H9 (cell line): Measurements from ENCODE around the gene CERK. TPM values are rescaled to one million over a fixed set of nuclear protein-coding genes. Genes with fewer than 3 reads are reported as not detected.

Experiments
- DNase-seq: peaks from one replicate; pipeline ENCODE4 v3.0.0-alpha.2; 2017
- H2AFZ ChIP-seq: one replicate; pipeline ENCODE4 v1.6.1; 2013; ENCODE audit warnings: mild to moderate bottlenecking, low read length, control low read depth, moderate library complexity
- H2AK5ac ChIP-seq: 2 replicates; pipeline ENCODE4 v1.6.1; 2013; ENCODE audit warnings: low read length, control low read depth, mixed read lengths; ENCODE audit not compliant: insufficient read length
- H2BK120ac ChIP-seq: one replicate; pipeline ENCODE4 v1.6.1; 2013; ENCODE audit warnings: low read depth, mild to moderate bottlenecking, low read length, control low read depth, inconsistent platforms; ENCODE audit not compliant: poor library complexity, severe bottlenecking
- H2BK12ac ChIP-seq: 2 replicates; pipeline ENCODE4 v1.6.1; 2013; ENCODE audit warnings: low read length, control low read depth, mixed read lengths, low read depth; ENCODE audit not compliant: insufficient read length
- H2BK15ac ChIP-seq: 2 replicates; pipeline ENCODE4 v1.6.1; 2013; ENCODE audit warnings: low read depth, low read length, control low read depth
- H2BK20ac ChIP-seq: one replicate; pipeline ENCODE4 v1.6.1; 2013; ENCODE audit warnings: low read depth, mild to moderate bottlenecking, low read length, control low read depth, inconsistent platforms; ENCODE audit not compliant: poor library complexity, severe bottlenecking
- H2BK5ac ChIP-seq: 2 replicates; pipeline ENCODE4 v1.6.1; 2013; ENCODE audit warnings: low read length, control low read depth, mixed read lengths; ENCODE audit not compliant: insufficient read length
- H3K14ac ChIP-seq: 2 replicates; pipeline ENCODE4 v1.6.1; 2013; ENCODE audit warnings: low read length, control low read depth; ENCODE audit not compliant: insufficient read depth
- H3K18ac ChIP-seq: 2 replicates; pipeline ENCODE4 v1.6.1; 2013; ENCODE audit warnings: low read depth, mild to moderate bottlenecking, mixed read lengths, low read length, control low read depth; ENCODE audit not compliant: insufficient read length
- H3K23ac ChIP-seq: 2 replicates; pipeline ENCODE4 v1.6.1; 2013; ENCODE audit warnings: low read length, control low read depth, mixed read lengths, low read depth; ENCODE audit not compliant: insufficient read length
- H3K23me2 ChIP-seq: 2 replicates; pipeline ENCODE4 v1.6.1; 2013; ENCODE audit warnings: low read depth, mild to moderate bottlenecking, mixed read lengths, low read length, control low read depth; ENCODE audit not compliant: insufficient read length, poor library complexity, severe bottlenecking
- H3K27ac ChIP-seq: 2 replicates; pipeline ENCODE4 v1.5.1; 2013; ENCODE audit warnings: low read length, control low read depth, mixed read lengths, low read depth; ENCODE audit not compliant: insufficient read length
- H3K27me3 ChIP-seq: 2 replicates; pipeline ENCODE4 v1.6.1; 2013; ENCODE audit warnings: low read length, control low read depth, inconsistent platforms; ENCODE audit not compliant: insufficient read depth
- H3K4ac ChIP-seq: 2 replicates; pipeline ENCODE4 v1.6.1; 2013; ENCODE audit warnings: low read depth, mild to moderate bottlenecking, control low read depth, inconsistent platforms, low read length, moderate library complexity
- H3K4me1 ChIP-seq: 2 replicates; pipeline ENCODE4 v1.6.1; 2013; ENCODE audit warnings: low read length, control low read depth, inconsistent platforms; ENCODE audit not compliant: insufficient read depth
- H3K4me2 ChIP-seq: 2 replicates; pipeline ENCODE4 v1.6.1; 2013; ENCODE audit warnings: low read length, control low read depth, mixed read lengths; ENCODE audit not compliant: insufficient read length, insufficient read depth
- H3K56ac ChIP-seq: 2 replicates; pipeline ENCODE4 v1.6.1; 2013; ENCODE audit warnings: low read depth, mild to moderate bottlenecking, mixed read lengths, low read length, control low read depth; ENCODE audit not compliant: insufficient read length
- H3K79me1 ChIP-seq: 2 replicates; pipeline ENCODE4 v1.6.1; 2013; ENCODE audit warnings: low read depth, mild to moderate bottlenecking, moderate library complexity, low read length, control low read depth, inconsistent platforms; ENCODE audit not compliant: insufficient read depth, poor library complexity, severe bottlenecking
- H3K79me2 ChIP-seq: 2 replicates; pipeline ENCODE4 v1.6.1; 2013; ENCODE audit warnings: low read length, control low read depth, inconsistent platforms; ENCODE audit not compliant: insufficient read depth
- H3K9ac ChIP-seq: 2 replicates; pipeline ENCODE4 v1.6.1; 2013; ENCODE audit warnings: low read length, control low read depth, mixed read lengths; ENCODE audit not compliant: insufficient read length; ENCODE audit errors: extremely low read depth
- H3K9me3 ChIP-seq: one replicate; pipeline ENCODE4 v1.6.1; 2013; ENCODE audit warnings: low read depth, low read length, inconsistent platforms; ENCODE audit not compliant: control insufficient read depth
- H3T11ph ChIP-seq: one replicate; pipeline ENCODE4 v1.6.1; 2013; ENCODE audit warnings: mild to moderate bottlenecking, low read length, control low read depth, inconsistent platforms
- H4K20me1 ChIP-seq: one replicate; pipeline ENCODE4 v1.6.1; 2013; ENCODE audit not compliant: control insufficient read depth, insufficient read length, insufficient read depth
- H4K5ac ChIP-seq: 2 replicates; pipeline ENCODE4 v1.6.1; 2013; ENCODE audit warnings: low read depth, mild to moderate bottlenecking, mixed read lengths, low read length, control low read depth; ENCODE audit not compliant: insufficient read length
- H4K8ac ChIP-seq: replicated peaks from 2 replicates; pipeline ENCODE4 v1.6.1; 2013; ENCODE audit warnings: low read length, control low read depth, mixed read lengths, low read depth; ENCODE audit not compliant: insufficient read length
- H4K91ac ChIP-seq: 2 replicates; pipeline ENCODE4 v1.6.1; 2013; ENCODE audit warnings: low read depth, mild to moderate bottlenecking, moderate library complexity, mixed read lengths, low read length, control low read depth; ENCODE audit not compliant: insufficient read length
- H3K27ac Mint-ChIP-seq, 3 experiments: 2 replicates in 2 of 3; 3 replicates in 1 of 3; pipeline ENCODE4 v1.8.0; 2020 to 2021; ENCODE audit warnings: mixed read lengths in 3 of 3, mild to moderate bottlenecking in 1 of 3, moderate library complexity in 1 of 3
- H3K27me3 Mint-ChIP-seq: 2 replicates; pipeline ENCODE4 v1.8.0; 2021; ENCODE audit warnings: low read depth, mild to moderate bottlenecking, moderate library complexity, mixed read lengths
- H3K36me3 Mint-ChIP-seq, 3 experiments: 2 replicates in 2 of 3; 3 replicates in 1 of 3; pipeline ENCODE4 v1.8.0; 2020 to 2021; ENCODE audit warnings: low read depth in 3 of 3, mixed read lengths in 3 of 3; ENCODE audit not compliant: insufficient read depth in 1 of 3
- H3K4me1 Mint-ChIP-seq, 2 experiments: 2 replicates each; pipeline ENCODE4 v1.8.0; 2020; ENCODE audit warnings: mixed read lengths in 2 of 2
- H3K4me3 Mint-ChIP-seq, 2 experiments: 2 replicates in 1 of 2; 3 replicates in 1 of 2; pipeline ENCODE4 v1.8.0; 2020 to 2021; ENCODE audit warnings: mild to moderate bottlenecking in 2 of 2, mixed read lengths in 2 of 2, moderate library complexity in 1 of 2
- H3K9me3 Mint-ChIP-seq, 2 experiments: 2 replicates in 1 of 2; 3 replicates in 1 of 2; pipeline ENCODE4 v1.8.0; 2020; ENCODE audit warnings: mild to moderate bottlenecking in 2 of 2, mixed read lengths in 2 of 2, moderate library complexity in 1 of 2
- CTCF ChIP-seq: fragments of 200-600 bp; sonication (generic); conservative IDR thresholded peaks from 3 replicates; pipeline ENCODE4 v1.8.0; 2021; ENCODE audit warnings: antibody characterized with exemption, mild to moderate bottlenecking
- WGBS: extraction: QIAGEN DNeasy Blood & Tissue Kit; methylation state at CpG from one replicate; pipeline ENCODE4 v1.1.7; 2013; ENCODE audit warnings: missing lambda C conversion rate, low lambda C conversion rate, mixed read lengths; ENCODE audit not compliant: insufficient read length; ENCODE audit errors: extremely low coverage; 5-methylcytosine and 5-hydroxymethylcytosine counted together
- total RNA-seq: library from RNA; stranded (reverse); gene quantifications from 2 replicates; pipeline ENCODE4 v1.2.1, GENCODE V29; 2021

The CERK gene
- total RNA-seq, 1 experiment from 2014 or later = 47.1 TPM

- no peak overlapping the region for H3K4ac ChIP-seq
- no peak overlapping the region for H3K18ac ChIP-seq
- no peaks in the 10 kb centered on the region for H3K23me2 ChIP-seq
- no CpG with 5 or more reads among the region's 26 CpGs for WGBS
- no peaks in the 10 kb centered on the region for H3K79me1 ChIP-seq
- no peak overlapping the region for H2BK12ac ChIP-seq
- Mint-ChIP-seq H3K36me3 (peaks cover 19 to 74% (median 72%) of the 10 kb centered on the region in 3 experiments; a peak in 6 of 7 replicates), H3K4me1 (no peaks in the 10 kb centered on the region), H3K9me3 (no peaks in the 10 kb centered on the region), H3K27ac (0 out of 7 replicates have a peak overlapping the region, but pooled peaks of 1 of the 3 experiments have one; percentile 77), H3K4me3 (no peak overlapping the region), H3K27me3 (no peaks in the 10 kb centered on the region)
- no peak overlapping the region for H4K91ac ChIP-seq
- no peak overlapping the region for H2AFZ ChIP-seq
- no peaks in the 10 kb centered on the region for H3K27me3 ChIP-seq
- H3K9me3 ChIP-seq = no peaks in the 10 kb centered on the region
- no peaks in the 10 kb centered on the region for H3K79me2 ChIP-seq
- no peak overlapping the region for H3T11ph ChIP-seq
- no peak overlapping the region for H3K56ac ChIP-seq
- no peak for TF ChIP-seq CTCF
- no peak overlapping the region for H2BK15ac ChIP-seq
- no peak overlapping the region for H2BK5ac ChIP-seq
- H3K9ac ChIP-seq = no peak overlapping the region
- H4K5ac ChIP-seq = no peak overlapping the region
- H3K27ac ChIP-seq = no peak overlapping the region
- H2AK5ac ChIP-seq = no peak overlapping the region
- no peaks in the 10 kb centered on the region for H3K4me1 ChIP-seq
- H3K14ac ChIP-seq = no peak overlapping the region
- no peak overlapping the region for H4K8ac ChIP-seq
- no peaks in the 10 kb centered on the region for H4K20me1 ChIP-seq
- H3K4me2 ChIP-seq = no peak overlapping the region
- no peak overlapping the region for H2BK120ac ChIP-seq
- H2BK20ac ChIP-seq = no peak overlapping the region
- H3K23ac ChIP-seq = no peak overlapping the region
- no peak for DNase-seq
Measured at GRCh38 chr22:46703171-46703995, 34.7 kb downstream of the CERK start.
